GM19395 (cell line): ENCODE measurements around the gene ZNF277.
A peak's percentile ranks its signal among the peaks of the same experiment; 100 is the strongest.
"Not testable (repeated sequence)": the region's sequence is repeated elsewhere in the genome, so short reads cannot be mapped to it uniquely, and the experiment has no call there.

Experiments
- ATAC-seq: cut with Tn5 transposase; IDR thresholded peaks from one replicate; pipeline ENCODE4 v1.9.1; 2021; ENCODE audit warnings: mild to moderate bottlenecking, moderate library complexity; ENCODE audit not compliant: unreplicated experiment

The ZNF277 gene

GRCh38 chr7:112383671-112384417 is 177.3 kb downstream of the ZNF277 start:
- ATAC-seq = peak; percentile 58

GRCh38 chr7:112385516-112385915 is 179.0 kb downstream of the ZNF277 start:
- no peak for ATAC-seq

- no peak for ATAC-seq
Measured at GRCh38 chr7:112386619-112387018, 180.1 kb downstream of the ZNF277 start.

DNA sequence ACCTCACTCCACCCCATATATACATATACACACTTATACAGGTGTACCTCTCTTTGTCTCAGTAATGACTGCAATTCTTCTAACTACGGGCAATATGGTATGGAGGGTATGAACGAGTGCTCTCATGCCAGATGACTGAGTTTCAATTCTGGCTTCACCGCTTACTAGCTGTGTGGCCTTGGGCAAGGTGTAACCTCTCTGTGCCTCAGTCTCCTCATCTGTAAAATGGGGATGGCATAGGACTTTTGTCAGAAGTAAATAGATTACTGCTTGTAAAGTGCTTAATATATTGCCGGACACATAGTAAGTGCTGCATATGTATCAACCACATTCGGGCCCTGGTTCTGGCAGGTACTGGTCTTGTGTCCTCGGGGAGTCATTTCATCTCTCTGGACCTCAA is 183.7 kb downstream of the ZNF277 start:
- no peak for ATAC-seq

DNA sequence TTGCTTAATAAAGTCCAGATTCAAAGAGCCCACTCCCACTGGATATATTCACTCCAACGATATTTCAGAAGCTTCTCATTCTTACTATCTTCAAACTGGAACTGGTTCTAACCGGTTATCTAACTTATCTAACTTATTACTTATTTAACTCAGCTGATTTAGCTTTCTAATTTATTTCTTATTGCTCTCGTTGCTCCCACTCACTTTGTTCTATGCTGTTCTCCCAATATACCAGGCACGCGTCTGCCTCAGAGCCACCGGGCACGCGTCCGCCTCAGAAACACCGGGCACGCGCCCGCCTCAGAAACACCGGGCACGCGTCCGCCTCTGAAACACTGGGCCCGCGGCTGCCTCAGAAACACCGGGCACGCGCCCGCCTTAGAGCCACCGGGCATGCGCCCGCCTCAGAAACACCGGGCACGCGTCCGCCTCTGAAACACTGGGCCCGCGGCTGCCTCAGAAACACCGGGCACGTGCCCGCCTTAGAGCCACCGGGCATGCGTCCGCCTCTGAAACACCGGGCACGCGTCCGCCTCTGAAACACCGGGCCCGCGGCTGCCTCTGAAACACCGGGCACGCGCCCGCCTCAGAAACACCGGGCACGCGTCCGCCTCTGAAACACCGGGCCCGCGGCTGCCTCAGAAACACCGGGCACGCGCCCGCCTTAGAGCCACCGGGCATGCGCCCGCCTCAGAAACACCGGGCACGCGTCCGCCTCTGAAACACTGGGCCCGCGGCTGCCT is 184.8 kb downstream of the ZNF277 start:
- ATAC-seq = not testable (repeated sequence)

DNA sequence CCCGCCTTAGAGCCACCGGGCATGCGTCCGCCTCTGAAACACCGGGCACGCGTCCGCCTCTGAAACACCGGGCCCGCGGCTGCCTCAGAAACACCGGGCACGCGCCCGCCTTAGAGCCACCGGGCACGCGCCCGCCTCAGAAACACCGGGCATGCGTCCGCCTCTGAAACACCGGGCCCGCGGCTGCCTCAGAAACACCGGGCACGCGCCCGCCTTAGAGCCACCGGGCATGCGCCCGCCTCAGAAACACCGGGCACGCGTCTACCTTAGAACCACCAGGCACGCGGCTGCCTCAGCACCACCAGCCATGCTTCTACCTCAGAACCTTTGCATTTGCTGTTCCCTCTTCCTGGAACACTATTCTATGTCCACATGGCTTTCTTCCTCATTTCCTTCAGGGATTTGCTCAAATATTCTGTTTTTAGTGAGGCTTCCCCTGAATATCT is 185.4 kb downstream of the ZNF277 start:
- ATAC-seq = peak; percentile 69
